ENCODE measurements around the gene CDHR1. TPM values are rescaled to one million over a fixed set of nuclear protein-coding genes. Genes with fewer than 3 reads are reported as not detected.

CDHR1 gene
- 0.20 and 0.40 TPM in 2 replicates for total RNA-seq (2013; cell fraction: nucleolus; rRNA removed)
- total RNA-seq (2014; rRNA removed) = 0.17 and 0.27 TPM in 2 replicates
- total RNA-seq (2014; rRNA removed; fragmentation: Illumina TruSeq; extraction: Trizol) = 0.22 and 0.23 TPM in 2 replicates
- 0.41 and 0.82 TPM in 2 replicates for total RNA-seq (2021)
- 0.46 TPM for polyA plus RNA-seq (2011; ENCODE audit: low read depth)
- 2.3 and 3.0 TPM in 2 replicates for polyA plus RNA-seq (2011; rRNA removed)
- polyA plus RNA-seq (2011; cell fraction: cytosol; rRNA removed) = 2.1 and 2.9 TPM in 2 replicates
- 10.9 and 15.4 TPM in 2 replicates for polyA plus RNA-seq (2011; cell fraction: nucleus; rRNA removed)
- polyA plus RNA-seq (2012) = 0.42 and 0.81 TPM in 2 replicates
- 0.48 and 0.71 TPM in 2 replicates for polyA plus RNA-seq (2014; fragmentation: Illumina TruSeq; extraction: Trizol)
- under 1 TPM; 0.20 to 0.24 TPM for polyA plus RNA-seq (2014; fragmentation: Nextera tagmentation; extraction: Ambion mirVana)
- polyA plus RNA-seq (2014; rRNA removed) = 0.52 and 0.58 TPM in 2 replicates
- polyA plus RNA-seq (2016; fragmentation: Nextera tagmentation; extraction: Ambion mirVana) = under 1 TPM; 0.28 to 0.40 TPM
- 1.4 TPM in 2 replicates for polyA minus RNA-seq (2011; rRNA and poly(A)+ RNA removed)
- polyA minus RNA-seq (2011; cell fraction: cytosol; rRNA and poly(A)+ RNA removed) = 0.62 and 1.5 TPM in 2 replicates
- polyA minus RNA-seq (2011; cell fraction: nucleus; rRNA and poly(A)+ RNA removed) = 1.2 and 1.8 TPM in 2 replicates
- Bru-seq, nascent RNA = percentile 46 among the genes with signal in this experiment
- percentile 48 among the genes with signal in this experiment for BruChase-seq, experiment 1, labeled RNA remaining after a 6-hour chase
- percentile 42 among the genes with signal in this experiment for BruChase-seq, experiment 2, labeled RNA remaining after a 2-hour chase
- long read RNA-seq, experiment 1, partial matches to known transcripts = 1 of 1 reads
- long read RNA-seq, experiment 1, other reads (novel, unspliced or antisense) = 0 of 1 reads
- long read RNA-seq, experiment 2 = 0 reads

DNA sequence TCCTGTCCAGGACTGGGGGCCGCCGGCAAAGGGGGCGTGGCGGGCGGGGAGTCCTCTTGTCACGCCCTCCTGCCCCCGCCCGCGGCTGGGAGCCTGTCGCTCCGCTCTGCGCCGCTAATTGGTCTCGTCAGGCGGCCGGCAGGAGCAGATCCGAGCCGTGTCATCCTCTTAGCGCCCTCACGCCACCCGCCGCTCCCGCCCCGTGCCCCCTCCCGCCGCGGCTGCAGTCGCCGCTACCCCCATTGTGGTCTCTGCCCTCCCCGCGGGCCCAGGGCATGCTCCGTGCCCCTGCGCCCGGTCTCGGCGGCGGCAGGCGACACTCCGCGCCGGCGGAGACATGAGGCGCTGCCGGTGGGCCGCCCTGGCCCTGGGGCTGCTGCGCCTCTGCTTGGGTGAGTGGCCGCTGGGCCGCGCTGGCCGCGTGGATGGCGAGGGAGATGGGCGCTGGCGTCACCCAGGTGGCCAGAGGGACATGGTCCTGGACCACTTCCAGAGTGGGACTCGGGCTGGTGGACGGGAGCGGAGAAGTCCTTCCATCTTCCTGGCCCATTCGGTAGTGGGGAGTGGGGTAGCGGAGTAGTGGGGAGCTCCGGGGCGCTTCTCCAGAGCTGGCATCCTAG is at the start of gene CDHR1:
CDHR1 (plus strand) TSS at position 114 of the 620 bp plus-strand sequence; CDS start at position 338, 224 bp downstream.
- ChIA-PET RAD21 (ENCODE audit: unreplicated experiment) (interaction anchor here (0.7 kb wide), 1 partner anchor 45 kb away, joined by 3 read pairs; no protein-coding TSS in a partner anchor), CTCF (interaction anchor here (2.7 to 28.3 kb wide), 2 partner anchors 11 to 36 kb away, joined by 10 to 788 read pairs; no protein-coding TSS in a partner anchor), POLR2A (no interaction called here), SMC1A (ENCODE audit: uncharacterized antibody, unreplicated experiment) (interaction anchor here (0.9 to 1.8 kb wide), 2 partner anchors 46 to 47 kb away, joined by 3 to 8 read pairs; no protein-coding TSS in a partner anchor)
- Histone ChIP-seq H3K9ac (ENCODE audit: control insufficient read depth, insufficient read depth, low read length) (peak within 1 kb of the TSS; percentile 16; the same call in 1 of the 2 replicates), H3K4me3 (peak within 1 kb of the TSS; percentile 51), H3K27me3 (replicated peaks in 1 of 2; ENCODE audit: control insufficient read depth in 2 of 2, insufficient read depth in 2 of 2, low read length in 1 of 2) (peaks cover 18 to 29% of the 10 kb centered on the region in 2 experiments), H4K20me1 (ENCODE audit: control insufficient read depth, insufficient read depth) (peaks cover 2% of the 10 kb centered on the region), H2AFZ (ENCODE audit: control insufficient read depth, low read depth, low read length) (no peak within 1 kb of the TSS; the same call in 1 of the 2 replicates), H3K4me2 (ENCODE audit: control insufficient read depth, insufficient read depth) (peak within 1 kb of the TSS; percentile 84), H3K9me3 (replicated peaks; ENCODE audit: control insufficient read depth, insufficient read depth, low read length) (no peaks in the 10 kb centered on the region), H3K79me2 (ENCODE audit: control insufficient read depth, insufficient read depth, low read length) (no peaks in the 10 kb centered on the region), H3K4me1 (ENCODE audit: control insufficient read depth, insufficient read depth, low read length) (peaks cover 3% of the 10 kb centered on the region), H3K36me3 (ENCODE audit: control insufficient read depth in 2 of 2, insufficient read depth in 2 of 2, low read length in 1 of 2) (no peaks in the 10 kb centered on the region), H3K27ac (ENCODE audit: control insufficient read depth, insufficient read depth) (no peak within 1 kb of the TSS)
- DNase-seq (ENCODE audit: low read depth, low spot score) (no peak), ATAC-seq (peak; percentile 85), FAIRE-seq (no peak)
- no TSS peak for BruUV-seq (replicated peaks)
- in situ Hi-C loops (cut with MboI) = loop anchor here (5.0 kb wide), 1 partner anchor 32 kb away; no protein-coding TSS in a partner anchor
- WGBS (ENCODE audit: insufficient coverage, insufficient replicate concordance, low lambda C conversion rate, missing lambda C conversion rate) = 9% methylated on average over 28 of the region's 61 CpGs
- intact Hi-C loops (cut with micrococcal nuclease; ENCODE audit: unreplicated experiment) = no loop called here
- no peak for TF ChIP-seq CHD2 (IDR thresholded peaks at IDR 0.05; ENCODE audit: borderline replicate concordance, low read depth, low read length)
- TF ChIP-seq, protein P1, sequence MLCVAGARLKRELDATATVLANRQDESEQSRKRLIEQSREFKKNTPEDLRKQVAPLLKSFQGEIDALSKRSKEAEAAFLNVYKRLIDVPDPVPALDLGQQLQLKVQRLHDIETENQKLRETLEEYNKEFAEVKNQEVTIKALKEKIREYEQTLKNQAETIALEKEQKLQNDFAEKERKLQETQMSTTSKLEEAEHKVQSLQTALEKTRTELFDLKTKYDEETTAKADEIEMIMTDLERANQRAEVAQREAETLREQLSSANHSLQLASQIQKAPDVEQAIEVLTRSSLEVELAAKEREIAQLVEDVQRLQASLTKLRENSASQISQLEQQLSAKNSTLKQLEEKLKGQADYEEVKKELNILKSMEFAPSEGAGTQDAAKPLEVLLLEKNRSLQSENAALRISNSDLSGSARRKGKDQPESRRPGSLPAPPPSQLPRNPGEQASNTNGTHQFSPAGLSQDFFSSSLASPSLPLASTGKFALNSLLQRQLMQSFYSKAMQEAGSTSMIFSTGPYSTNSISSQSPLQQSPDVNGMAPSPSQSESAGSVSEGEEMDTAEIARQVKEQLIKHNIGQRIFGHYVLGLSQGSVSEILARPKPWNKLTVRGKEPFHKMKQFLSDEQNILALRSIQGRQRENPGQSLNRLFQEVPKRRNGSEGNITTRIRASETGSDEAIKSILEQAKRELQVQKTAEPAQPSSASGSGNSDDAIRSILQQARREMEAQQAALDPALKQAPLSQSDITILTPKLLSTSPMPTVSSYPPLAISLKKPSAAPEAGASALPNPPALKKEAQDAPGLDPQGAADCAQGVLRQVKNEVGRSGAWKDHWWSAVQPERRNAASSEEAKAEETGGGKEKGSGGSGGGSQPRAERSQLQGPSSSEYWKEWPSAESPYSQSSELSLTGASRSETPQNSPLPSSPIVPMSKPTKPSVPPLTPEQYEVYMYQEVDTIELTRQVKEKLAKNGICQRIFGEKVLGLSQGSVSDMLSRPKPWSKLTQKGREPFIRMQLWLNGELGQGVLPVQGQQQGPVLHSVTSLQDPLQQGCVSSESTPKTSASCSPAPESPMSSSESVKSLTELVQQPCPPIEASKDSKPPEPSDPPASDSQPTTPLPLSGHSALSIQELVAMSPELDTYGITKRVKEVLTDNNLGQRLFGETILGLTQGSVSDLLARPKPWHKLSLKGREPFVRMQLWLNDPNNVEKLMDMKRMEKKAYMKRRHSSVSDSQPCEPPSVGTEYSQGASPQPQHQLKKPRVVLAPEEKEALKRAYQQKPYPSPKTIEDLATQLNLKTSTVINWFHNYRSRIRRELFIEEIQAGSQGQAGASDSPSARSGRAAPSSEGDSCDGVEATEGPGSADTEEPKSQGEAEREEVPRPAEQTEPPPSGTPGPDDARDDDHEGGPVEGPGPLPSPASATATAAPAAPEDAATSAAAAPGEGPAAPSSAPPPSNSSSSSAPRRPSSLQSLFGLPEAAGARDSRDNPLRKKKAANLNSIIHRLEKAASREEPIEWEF (IDR thresholded peaks at IDR 0.05; ENCODE audit: insufficient replicate concordance, low read depth, low read length) = no peak
- no peak for TF ChIP-seq EED (IDR thresholded peaks at IDR 0.05; ENCODE audit: low read depth)
- no peak for TF ChIP-seq TBL1XR1 (IDR thresholded peaks at IDR 0.05; ENCODE audit: low read depth, low read length)
- TF ChIP-seq, protein P2, sequence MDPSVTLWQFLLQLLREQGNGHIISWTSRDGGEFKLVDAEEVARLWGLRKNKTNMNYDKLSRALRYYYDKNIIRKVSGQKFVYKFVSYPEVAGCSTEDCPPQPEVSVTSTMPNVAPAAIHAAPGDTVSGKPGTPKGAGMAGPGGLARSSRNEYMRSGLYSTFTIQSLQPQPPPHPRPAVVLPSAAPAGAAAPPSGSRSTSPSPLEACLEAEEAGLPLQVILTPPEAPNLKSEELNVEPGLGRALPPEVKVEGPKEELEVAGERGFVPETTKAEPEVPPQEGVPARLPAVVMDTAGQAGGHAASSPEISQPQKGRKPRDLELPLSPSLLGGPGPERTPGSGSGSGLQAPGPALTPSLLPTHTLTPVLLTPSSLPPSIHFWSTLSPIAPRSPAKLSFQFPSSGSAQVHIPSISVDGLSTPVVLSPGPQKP (IDR thresholded peaks at IDR 0.05; ENCODE audit: low read depth, low read length) = no peak
- no peak for TF ChIP-seq DPF2 (IDR thresholded peaks at IDR 0.05)
- TF ChIP-seq, protein P3, sequence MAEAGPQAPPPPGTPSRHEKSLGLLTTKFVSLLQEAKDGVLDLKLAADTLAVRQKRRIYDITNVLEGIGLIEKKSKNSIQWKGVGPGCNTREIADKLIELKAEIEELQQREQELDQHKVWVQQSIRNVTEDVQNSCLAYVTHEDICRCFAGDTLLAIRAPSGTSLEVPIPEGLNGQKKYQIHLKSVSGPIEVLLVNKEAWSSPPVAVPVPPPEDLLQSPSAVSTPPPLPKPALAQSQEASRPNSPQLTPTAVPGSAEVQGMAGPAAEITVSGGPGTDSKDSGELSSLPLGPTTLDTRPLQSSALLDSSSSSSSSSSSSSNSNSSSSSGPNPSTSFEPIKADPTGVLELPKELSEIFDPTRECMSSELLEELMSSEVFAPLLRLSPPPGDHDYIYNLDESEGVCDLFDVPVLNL (IDR thresholded peaks at IDR 0.05; ENCODE audit: low read depth, low read length) = no peak
